HG02852 (cell line): Measurements from ENCODE around the gene ANKRD62.
"Not testable (repeated sequence)": the region's sequence is repeated elsewhere in the genome, so short reads cannot be mapped to it uniquely, and the experiment has no call there.

Experiments used
- ATAC-seq: cut with Tn5 transposase; IDR thresholded peaks from one replicate; pipeline ENCODE4 v1.9.1; 2021; ENCODE audit warnings: mild to moderate bottlenecking, moderate library complexity; ENCODE audit not compliant: unreplicated experiment

Gene ANKRD62

DNA sequence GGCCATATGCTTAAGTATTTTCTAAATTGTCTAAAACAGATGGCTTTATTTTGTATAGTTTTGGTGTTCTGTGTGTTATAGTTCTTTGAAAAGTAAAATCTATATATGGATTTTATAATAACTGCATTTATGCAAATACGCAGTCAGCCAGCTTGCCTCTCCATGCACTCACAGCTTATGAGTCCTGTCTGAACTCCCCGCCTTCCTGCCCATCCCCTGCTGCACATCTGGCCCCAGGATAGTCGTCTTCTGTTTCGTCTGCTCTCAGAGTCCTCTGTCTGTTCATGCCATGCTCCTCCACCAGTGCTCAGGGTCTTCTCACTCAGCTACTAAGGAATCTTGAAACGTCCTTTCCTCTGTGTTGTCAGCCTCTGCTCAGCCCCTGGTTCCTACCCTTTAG, 28.2 kb upstream of the ANKRD62 start:
- ATAC-seq: no peak

DNA sequence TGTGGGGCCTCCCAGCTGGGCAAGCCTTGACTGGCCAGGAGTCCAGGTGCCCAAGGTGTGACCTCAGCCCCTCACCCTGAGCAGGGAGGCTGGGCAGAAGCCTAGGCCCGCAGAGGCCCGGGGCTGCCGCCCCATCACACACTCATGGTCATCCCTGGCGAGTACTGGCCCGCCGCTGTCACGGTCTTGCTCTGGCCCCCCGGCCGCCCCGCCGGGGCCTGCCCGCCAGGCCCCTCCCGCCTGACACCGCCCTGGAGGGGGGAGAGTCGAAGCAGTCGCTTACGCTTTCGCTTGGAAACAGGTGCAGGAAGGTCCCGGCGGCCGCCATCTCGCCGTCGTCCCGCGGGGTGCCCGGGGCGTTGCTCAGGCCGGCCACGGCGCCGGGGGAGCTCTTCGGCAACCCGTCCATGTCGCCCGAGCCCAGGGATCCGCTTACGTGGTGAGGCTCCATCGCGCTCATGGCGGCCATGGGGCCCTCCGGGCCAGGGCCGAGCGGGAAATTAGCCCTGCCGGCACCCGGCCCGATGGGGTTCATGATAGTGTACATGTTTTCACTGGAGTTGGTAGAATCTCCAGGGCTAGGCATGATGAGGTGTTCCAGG, 26.6 kb upstream of the ANKRD62 start:
- ATAC-seq: no peak

DNA sequence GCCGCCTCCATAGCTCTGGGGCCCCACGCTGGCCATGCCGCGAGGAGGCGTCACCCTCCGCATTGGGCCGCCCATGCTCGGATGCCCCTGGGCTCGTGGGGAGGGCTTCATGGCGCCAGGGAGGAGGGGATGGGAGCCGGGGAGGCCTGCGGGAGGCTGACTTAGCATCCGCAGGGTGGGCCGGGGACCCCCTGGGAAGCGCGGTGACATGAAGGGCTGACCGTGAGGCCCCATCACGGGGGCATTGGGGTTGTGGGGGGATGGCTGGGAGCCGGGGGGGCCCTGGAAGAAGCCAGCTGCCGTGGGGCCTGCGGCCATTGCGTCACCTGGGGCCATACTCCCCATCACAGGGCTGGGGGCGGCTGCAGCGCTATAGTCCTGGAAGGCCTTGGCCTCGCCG, 26.0 kb upstream of the ANKRD62 start:
- no peak for ATAC-seq

DNA sequence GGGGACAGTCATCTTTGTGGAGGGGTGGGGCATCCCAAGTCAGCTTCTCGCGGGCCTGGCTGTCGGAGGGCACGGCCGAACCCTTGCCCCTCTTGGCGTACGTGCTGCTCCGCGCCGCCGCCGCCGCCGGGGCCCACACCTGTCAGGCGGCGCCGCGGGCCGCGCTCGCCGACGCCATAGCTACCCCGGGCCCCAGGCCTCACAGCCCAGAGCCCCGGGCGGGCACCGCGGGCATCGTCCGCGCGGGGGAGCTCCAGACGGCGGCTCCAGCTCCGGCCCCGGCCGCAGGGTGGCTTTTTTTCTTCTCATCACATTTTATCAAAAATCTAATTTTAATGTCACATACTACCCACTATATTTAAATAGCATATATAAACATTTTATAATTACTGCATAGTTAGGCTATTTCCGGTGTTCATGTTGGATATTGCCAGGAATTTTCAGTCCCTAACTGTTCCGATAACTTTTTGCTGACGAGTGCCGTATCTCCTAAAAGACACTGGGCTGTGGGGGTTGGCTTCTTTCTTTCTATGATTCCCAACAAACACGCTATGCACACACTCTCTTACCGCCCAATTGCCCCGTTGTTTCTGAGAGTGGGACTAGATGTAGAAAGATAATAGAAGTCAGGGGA, 25.2 kb upstream of the ANKRD62 start:
- ATAC-seq: not testable (repeated sequence)

DNA sequence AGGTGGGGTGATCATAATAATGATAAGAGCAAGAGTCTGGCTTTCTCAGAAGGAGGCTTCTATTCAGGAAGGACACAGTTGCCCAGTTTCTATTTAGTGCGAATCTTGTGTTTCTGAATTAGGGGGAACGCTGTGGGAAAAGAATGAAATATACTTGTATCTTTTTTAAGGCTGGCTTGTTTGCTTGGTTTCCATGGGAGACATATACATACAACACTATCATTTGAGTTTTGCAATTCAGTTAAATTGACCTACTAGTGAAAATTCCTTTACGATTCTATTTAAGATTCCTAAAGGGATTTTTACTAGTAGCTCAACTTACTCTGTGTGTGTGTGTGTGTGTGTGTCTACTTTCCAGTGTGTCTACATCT, 24.7 kb upstream of the ANKRD62 start:
- no peak for ATAC-seq

DNA sequence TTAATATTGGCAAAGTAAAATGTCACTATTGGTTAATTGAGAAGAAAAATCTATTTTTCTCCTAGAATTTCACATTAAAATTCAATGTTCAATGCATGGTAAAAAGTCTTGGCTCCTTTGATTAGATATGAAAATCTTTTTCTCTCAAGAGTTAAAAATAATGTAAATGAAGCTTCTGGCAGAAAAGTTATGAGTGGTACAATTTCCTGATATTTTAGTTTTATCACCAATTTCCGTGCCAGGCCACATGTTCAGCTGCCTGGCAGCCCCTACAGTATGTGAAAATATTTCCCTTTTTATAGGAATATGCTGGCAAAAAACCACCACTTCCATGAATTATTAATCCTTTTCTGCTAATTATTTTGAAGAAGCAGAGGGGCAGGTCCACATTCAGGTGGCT, 22.6 kb upstream of the ANKRD62 start:
- not testable (repeated sequence) for ATAC-seq

DNA sequence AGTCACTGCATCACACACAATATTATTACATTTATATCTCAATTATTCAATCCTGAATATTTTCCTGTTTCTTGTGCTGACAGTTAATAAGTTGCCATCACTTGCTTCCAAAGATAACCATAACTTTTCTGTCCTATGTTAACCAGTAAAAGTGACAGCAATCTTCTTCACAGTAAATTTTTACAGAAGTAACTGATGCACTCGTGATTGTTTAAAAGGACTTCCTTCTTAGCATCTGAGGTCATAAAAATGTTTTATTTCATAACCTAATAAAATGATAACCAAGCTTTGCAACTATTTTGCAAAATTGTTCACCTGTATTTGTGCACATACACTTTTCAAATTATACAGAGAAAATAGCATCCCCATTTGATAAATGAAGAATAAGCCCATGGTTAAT, 20.6 kb upstream of the ANKRD62 start:
- no peak for ATAC-seq

DNA sequence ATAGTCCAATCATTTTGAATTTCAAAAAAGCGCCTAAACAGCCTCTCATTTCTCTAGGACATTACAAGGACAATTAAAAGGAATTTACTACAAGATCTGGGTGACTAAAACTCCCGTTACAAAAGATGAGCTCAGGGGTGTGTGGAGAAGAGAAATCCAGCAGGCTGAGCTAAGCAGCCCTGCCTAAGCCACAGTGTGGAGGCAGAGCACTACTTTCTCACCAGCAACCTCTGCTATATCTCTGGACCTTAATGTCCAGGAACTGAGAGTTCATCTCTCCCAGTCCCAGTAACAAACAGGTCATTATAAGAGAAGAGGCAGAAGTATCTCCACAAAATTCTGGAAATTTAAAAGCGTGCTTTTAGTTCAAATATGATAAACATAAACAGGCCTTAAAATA, 18.9 kb upstream of the ANKRD62 start:
- ATAC-seq: no peak

DNA sequence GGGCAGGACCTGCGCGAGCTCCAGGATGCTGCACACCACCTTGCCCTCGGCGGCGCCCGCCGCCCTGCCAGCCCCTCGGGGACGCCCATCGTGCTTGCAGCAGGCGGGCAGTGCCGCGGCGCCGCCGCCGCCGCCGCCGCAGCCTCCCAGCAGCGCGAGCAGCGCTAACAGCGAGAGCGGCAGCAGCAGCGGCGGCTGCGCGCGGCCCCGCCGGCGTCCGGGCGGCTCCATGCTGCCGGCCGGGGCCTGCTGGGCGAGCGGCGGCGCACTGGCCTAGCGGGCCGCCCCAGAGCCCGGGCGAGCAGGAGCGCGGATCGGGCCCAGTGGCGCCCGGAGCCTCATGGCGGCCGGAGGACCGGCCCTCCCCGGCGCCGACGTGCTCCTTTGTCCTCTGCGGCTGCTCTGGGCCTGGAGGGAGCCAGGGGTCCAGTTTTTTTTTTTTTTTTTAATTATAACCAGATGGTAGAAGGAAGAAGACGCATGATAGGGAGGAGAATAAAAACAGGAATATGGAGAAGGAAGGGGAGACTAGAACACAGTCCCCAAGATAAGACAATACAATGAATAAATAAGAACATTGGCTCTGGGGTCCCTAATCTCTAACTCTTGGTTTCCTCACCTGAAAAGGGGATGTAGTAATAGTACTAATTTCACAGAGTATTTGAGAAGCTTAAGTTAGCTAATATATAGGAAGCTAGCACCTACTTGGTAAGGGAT, 17.1 kb upstream of the ANKRD62 start:
- no peak for ATAC-seq

DNA sequence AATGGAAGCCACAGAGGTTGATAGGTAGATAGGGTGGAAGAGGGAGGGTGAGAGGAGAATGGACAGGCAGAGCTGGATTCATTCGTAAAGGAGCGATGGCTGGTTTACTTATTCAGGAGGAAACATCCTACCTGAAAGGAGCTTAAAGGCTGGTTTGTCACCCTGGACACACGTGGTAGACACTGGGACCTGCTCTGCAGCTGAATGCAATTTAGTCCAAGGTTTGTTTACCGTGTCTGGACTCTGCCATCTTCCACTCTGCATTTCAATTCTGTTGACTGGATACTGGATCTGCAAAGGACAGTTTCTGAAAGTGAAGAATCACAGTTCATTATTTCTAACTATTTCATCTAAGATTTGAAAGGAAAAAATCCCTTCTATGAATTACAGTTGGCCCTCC, 15.6 kb upstream of the ANKRD62 start:
- ATAC-seq: not testable (repeated sequence)

DNA sequence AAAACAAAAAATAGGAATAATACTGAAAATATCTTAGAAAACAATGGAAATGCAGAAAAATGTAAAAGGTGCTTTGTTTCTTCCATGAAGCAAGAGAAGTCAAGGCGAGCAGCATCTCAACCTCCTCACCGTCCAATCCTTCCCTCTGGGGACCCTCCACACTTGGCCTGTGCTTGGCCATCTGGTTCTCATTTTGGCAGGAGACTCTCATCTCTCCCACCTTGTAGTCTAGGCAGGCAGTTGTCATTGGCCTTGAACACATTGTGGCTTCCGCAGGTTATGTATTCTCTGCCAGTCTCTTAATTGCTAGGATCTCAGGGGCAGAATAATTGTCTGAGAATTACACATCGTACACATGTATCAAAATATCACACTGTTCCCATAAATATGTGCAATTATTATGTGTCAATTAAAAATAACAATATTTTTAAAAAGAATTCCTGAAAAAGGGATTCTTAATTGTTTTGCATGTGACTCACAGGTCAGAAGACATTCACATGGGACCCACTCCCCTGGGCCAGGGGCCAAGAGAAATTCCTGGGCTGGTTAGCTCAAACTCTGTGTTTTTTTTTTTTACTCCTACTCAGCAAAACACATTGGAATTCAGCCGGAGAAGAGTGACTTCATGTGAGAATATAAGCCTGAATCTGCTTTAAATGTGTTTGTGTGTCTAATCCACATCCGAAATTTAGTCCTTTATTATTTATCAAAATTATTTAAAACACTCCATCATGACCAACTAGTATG, 14.0 kb upstream of the ANKRD62 start:
- ATAC-seq: no peak

DNA sequence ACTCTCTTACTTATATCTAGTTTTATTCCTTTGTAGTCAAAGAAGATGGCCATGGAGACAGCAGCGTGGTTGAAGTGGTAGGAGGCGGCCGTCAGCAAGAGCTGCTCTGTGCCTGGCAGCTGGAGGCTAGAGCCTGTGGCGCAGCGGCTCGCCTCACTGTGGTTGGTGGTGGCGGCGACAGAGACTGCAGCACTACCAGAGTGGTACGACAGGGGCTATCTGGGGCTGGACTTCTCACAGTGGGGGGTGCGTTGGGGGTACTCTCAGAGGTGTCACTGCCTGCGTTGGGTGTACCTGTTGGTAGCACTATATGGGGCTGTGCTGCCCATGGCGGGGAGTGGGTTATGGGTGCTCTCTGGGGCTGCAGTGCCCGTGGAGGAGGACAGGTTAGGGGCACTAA, 8.5 kb upstream of the ANKRD62 start:
- ATAC-seq: no peak

DNA sequence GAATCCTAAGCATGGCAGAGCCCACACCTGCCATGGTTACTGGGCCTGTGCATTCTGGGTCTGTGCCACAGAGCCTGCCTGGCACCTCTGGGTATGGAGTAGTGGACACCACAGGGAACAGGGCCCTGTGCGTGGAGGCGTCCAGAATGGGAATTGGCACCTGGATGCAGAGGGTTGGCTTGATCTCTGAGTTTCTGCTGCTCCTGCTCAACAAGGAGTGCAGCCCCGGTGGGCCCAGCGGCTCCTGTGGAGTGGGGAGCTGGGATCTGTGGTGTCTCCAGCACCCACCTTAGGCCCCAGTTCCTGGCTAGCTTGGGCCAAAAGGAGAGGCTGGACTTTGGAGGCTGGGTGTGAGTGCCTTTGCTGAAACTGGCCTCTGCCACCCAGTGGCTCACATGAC, 7.9 kb upstream of the ANKRD62 start:
- no peak for ATAC-seq

DNA sequence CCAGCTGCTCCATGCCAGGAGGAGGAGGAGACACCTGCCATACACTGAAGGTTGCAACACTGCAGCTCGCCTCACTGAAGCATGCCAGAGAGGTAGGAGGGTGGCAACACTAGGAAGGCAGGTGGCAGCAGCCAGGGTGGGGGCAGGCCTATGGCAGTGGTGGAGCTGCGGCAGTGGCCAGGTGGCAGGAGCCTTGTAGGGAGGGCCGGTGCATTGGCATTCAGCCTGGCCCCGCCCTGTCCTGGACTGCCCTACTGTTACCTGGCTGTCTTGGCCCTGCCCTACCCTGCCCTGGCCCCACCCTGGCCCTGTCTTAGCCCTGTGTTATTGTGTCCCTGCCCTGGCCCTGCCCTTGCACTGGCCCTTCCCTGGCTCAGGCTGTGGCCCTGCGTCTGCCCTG, 7.4 kb upstream of the ANKRD62 start:
- ATAC-seq: no peak

DNA sequence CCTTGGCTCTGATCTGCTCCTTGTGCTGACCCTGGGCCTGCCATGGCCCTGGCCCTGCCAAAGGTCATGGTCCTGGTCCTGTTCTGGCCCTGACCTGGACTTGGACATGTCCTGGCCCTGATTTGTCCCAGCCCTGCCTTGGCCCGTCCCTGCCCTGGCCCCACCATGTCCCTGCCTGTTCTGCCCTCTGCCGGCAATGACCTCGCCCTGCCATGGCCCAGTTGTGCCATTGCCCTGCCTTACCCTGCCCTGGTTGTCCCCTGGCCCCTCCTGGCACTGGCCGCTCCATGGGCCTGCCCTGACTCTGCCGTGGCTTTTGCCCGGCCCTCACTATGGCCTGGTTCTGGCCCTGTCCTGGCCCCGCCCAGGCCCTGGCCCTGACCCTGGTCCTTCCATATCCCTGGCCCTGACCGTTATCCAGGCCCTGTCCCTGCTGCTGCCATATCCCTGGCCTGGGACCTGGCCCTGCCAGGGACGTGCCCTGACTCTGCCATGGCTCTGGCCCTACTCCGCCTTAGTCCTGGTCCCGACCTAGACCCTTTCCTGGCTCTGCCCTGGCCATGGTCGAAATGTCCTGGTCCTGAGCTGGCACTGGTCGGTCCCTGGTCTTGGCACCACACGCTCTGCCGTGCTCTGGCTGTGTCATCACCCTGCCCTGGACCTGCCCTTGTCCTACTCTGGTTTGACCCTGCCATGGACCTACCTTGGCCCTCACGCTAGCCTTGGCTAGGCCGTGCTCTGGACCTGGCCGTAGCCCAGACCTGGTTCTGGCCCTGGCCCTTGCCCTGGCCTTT, 6.8 kb upstream of the ANKRD62 start:
- no peak for ATAC-seq

DNA sequence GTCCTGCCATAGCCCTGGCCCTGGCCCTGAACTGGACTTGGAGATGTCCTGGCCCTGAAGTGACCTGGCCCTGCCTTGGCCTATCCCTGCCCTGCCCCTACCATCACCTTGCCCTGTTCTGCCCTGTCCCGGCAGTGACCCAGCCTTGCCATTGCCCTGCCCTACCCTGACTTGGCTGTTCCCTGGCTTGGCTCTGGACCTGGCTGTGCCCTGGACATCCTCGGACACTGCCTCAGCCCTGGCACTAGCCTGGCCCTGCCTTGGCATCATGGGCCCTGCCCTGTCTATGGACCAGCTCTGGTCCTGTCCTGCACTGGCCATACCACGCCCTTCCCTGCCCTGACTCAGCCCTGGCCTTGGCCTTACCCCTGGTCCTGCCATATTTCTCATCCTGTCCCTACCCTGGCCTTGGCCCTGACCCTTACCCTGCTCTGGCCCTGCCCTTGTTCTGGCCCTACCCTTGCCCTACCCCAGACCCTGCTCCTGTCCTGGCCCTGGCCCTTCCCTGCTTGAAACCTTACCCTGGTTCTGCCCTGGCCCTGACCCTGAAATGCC, 6.1 kb upstream of the ANKRD62 start:
- no peak for ATAC-seq

DNA sequence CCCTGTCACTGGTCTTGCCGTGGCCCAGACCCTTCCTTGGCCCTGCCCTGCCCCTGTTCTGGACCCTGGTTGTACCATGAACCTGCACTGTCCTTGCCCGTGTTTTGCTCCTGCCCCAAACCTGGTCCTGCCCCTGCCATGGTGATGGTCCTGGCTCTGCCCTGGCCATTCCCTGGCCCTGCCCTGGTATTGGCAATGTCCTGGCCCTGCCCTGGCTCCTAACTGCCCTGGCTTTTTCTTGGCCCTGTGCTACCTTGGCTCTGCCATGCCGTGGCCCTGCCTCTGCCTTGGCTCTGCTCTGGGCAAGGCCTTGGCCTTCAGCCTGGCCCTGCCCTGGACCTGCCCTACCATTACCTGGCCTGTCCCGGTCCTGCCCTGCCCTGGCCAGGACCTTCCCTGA, 5.5 kb upstream of the ANKRD62 start:
- ATAC-seq: no peak

DNA sequence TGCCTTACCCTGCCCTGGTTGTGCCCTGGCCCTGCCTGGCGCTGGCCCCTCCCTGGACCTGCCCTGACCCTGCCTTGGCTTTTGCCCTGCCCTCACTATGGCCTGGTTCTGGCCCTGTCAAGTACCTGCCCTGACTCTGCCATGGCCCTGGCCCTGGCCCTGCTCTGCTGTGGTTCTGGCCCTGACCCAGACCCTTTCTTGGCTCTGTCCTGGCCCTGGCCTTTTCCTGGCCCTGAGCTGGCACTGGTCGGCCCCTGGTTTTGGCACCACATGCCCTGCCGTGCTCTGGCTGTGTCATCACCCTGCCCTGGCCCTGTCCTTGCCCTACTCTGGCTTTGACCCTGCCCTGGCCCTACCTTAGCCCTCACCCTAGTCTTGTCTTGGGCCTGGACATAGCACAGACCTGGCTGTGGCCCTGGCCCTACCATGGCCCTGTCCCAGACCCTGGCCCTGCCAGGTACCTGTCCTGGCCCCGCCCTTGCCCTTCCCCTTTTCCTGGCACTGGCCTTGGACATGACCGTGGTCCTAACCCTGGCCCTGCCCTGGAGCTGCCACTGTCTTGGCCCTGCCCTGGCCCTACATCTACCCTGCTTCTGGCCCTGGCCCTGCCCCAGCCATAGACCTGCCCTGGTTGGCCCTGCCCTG, 4.8 kb upstream of the ANKRD62 start:
- ATAC-seq: no peak

DNA sequence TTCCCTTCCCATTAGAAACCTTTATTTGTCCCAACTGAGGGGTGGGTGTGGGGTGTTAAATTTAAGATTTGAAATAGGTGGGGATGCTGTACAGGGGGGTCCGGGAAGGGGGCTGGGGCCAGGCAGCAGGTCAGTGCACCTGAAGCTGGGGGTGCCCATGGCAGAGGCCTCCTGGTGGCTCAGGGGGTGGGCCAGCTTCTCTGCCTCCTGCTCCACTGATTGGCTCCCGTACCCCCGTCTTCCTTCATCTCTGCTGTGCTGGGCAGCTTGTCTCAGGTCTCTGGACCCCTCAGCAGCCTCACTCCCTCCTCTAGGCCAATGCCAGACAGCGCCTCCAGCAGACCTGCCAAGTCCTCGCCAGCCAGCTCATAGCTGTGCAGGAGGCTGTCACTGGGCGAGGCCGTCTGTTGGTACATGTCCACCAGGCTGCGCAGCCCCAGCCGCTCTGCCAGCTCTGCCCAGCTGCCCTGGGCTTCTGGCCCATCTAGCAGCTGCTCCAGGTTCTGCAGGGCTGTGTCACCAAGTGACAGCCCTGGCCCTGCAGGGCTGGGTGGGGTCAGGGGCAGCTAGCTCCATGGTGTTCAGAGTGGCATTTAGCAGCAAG, 2.0 kb upstream of the ANKRD62 start:
- no peak for ATAC-seq
